ENCODE results near the gene GJB2.

Gene GJB2

DNA sequence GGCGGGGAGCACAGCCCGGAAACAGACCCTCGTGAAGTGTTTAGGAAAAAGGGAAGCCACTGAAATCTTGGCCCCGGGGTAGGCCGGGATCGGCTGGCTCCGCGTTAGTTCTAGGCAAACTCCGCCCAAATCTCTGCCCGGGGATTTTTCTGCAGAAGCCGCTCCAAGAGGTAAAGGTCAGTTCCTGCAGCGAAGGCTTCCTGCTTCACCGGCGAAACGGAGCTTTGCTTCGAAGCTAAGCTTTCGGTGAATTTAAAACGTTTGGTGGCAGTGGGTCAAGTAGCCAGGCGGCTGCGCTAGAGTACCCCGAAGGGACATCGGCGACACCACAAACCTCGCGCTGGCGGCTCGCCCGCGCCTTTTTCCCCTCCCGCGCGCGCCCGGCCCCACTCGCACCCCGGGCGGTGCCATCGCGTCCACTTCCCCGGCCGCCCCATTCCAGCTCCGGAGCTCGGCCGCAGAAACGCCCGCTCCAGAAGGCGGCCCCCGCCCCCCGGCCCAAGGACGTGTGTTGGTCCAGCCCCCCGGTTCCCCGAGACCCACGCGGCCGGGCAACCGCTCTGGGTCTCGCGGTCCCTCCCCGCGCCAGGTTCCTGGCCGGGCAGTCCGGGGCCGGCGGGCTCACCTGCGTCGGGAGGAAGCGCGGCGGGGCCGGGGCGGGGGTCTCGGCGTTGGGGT lies 441 bp downstream of the GJB2 start:
- DNase-seq (ENCODE audit: low read depth): no peak

DNA sequence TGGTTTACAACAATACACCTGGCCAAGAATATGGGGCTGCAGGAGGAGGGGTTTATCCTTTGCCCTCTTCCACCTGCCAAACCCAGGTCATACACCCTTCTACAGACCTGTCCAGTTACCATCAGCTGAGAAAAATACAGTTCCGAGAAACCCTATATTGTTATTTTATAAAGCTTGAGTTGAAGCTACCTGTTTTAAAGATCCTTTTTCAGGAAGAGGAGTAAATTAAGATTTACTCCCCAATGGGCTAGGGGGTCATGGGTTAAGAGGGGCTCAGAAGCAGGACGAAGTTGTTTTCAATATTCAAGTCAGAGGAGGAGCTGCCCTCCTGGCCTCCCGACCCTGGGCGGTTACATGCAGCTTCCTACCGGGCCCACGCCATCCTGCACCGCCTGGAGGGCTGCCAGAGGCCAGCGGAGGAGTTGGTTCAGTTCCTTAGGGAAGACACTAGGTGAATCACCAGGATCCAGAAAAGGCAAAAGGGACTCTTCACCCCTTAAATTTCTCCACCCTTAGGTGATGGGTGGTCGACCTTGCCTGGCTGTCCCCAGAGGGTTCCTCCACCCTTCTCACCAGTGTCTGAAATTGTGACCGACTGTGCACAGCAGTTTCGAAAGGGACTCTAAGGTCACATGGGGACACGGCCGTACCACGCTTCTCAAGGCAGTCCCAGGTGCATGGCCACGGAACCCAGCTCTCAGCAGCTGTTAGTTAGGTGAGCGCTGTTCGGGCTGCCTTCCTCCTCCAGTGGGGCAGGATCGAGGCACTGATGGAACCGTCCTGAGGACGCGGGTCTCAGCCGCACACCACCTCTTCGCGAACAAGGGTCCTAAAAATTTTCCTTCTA lies 1.2 kb downstream of the GJB2 start:
- DNase-seq (ENCODE audit: low read depth): no peak

DNA sequence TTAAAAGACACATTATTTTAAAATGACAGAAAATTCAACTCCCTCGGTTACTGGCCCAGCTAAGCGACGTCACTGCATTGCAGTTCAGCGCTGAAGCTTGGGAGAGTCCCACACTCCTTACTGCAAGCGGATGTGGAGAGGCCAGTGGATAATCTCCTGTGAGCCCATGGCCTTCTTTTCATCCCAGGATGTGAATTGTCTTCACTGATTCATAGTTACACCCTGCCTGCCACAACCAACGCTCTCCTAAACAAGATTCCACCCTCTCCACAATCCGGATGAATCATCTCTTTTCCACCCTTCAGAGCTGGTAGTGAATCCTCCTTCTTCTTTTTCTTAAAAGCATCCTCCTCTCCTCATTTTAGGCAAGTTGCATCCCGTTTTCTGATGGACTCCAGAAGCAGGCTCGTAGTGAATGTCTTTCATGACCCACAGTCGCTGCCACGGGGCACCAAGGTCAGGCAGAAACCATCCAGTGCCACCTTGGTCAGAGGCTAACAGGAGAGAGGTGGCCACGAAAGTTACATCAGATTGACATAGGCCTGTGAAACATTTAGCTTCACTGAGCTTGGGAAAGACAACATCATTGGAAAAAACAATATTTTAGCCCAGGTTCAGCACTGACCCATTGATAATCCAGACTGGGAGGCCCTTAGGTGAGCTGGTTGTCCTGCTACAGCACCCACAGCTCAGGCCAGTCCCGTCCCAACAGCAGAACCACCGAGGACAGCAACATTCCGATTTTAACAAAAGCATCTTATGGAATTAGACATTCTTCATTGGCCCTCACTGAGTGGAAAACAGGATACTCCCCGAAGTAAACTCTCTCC lies 2.0 kb downstream of the GJB2 start:
- no peak for DNase-seq (ENCODE audit: low read depth)

DNA sequence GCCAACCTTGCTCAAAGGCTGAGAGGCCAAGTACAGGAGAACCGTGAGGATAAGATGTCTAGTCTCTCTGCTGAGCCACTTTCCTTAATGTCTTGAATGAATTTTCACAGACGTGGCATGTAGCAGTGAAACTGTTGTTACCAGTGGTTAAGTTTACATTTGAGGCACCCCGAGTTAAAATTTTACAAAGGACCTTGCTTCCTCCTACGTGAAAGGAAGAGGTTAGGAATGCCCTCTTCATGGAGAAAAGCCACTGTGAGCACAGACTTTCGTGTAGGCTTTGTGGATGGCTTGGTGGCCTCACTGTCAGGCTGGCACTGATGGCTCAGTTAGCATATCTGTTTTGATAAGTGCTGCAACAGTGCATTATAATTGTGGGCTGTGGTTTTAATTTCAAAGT lies 2.7 kb downstream of the GJB2 start:
- DNase-seq (ENCODE audit: low read depth): no peak

DNA sequence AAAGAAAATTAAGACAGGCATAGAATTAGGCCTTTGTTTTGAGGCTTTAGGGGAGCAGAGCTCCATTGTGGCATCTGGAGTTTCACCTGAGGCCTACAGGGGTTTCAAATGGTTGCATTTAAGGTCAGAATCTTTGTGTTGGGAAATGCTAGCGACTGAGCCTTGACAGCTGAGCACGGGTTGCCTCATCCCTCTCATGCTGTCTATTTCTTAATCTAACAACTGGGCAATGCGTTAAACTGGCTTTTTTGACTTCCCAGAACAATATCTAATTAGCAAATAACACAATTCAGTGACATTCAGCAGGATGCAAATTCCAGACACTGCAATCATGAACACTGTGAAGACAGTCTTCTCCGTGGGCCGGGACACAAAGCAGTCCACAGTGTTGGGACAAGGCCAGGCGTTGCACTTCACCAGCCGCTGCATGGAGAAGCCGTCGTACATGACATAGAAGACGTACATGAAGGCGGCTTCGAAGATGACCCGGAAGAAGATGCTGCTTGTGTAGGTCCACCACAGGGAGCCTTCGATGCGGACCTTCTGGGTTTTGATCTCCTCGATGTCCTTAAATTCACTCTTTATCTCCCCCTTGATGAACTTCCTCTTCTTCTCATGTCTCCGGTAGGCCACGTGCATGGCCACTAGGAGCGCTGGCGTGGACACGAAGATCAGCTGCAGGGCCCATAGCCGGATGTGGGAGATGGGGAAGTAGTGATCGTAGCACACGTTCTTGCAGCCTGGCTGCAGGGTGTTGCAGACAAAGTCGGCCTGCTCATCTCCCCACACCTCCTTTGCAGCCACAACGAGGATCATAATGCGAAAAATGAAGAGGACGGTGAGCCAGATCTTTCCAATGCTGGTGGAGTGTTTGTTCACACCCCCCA lies 3.8 kb downstream of the GJB2 start:
- no peak for DNase-seq (ENCODE audit: low read depth)

DNA sequence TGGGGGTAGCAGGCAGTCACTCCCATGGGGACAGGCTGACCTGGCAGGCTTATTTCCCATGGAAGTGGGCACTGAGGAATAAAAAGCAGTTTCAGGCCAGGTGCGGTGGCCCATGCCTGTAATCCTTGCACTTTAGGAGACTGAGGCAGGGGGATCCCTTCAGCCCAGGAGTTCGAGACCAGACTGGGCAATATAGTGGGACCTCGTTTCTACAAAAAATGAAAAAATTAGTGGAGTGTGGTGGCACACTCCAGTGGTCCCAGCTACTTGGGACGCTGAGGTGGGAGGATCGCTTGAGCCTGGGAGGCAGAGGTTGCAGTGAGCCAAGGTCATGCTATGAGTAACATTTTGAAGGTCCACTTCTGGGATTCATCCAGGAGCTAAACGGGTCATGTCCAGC lies 6.0 kb downstream of the GJB2 start:
- no peak for DNase-seq (ENCODE audit: low read depth)

DNA sequence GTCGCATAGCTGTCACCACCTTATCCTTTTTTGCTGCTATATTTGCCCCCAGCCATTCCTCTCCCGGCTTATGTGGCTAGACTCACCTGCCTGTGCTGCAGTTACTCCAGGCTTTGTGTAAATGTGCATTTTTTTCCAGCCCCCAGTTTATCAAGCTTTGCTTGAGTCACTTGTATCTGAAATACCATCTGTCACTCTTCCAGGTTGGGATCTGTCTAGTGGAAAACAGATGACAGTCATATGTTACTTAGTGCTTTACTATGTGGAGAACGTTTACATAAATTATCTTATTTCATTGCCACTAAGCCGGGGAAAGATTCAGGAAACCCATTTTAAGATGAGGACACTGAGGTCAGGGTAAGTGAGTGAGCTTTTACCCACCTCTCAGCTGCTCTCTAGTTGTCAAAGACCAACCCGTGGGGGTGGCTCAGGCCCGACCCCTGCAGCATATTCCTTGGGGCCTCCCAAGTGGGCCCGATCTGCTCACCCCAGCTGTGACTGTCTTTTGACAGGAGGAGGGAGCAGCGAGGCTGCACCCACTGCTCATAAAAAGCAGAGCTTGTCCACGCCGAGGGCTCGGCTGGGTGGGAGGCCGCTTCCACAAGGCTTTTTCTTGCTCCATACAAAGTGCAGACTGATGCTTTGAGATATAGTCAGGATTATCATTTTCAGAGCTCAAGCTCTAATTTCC lies 7.2 kb downstream of the GJB2 start:
- DNase-seq (ENCODE audit: low read depth): no peak

DNA sequence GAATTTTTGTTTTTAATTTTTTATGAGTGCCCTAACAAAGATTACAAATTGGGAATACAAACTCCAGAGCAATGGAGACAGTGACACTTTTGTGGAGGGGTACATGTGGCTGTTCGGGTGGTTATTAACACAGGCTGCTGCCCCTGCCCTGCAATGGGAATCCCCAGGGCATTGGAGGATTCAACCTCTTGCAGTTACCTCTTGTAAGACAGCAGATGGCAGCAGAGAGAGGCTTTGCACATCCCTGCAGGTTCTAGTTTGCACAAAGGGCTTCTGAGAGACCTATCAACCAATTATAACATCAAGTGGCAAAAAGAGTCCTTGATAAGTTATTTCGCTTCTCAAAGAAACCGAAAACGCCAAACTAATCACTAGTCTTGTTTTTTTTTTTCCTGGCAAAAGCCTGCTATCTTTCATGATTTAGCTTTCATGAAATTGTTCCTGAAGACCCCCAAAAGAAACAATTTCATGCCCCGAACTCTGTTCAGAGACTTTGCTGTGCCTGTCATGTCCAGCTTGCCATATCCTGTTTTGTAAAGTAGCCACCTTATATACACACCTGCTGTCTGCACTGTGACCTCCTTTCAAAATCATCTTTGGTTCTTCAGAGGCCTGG lies 10.4 kb downstream of the GJB2 start:
- DNase-seq (ENCODE audit: low read depth): no peak

DNA sequence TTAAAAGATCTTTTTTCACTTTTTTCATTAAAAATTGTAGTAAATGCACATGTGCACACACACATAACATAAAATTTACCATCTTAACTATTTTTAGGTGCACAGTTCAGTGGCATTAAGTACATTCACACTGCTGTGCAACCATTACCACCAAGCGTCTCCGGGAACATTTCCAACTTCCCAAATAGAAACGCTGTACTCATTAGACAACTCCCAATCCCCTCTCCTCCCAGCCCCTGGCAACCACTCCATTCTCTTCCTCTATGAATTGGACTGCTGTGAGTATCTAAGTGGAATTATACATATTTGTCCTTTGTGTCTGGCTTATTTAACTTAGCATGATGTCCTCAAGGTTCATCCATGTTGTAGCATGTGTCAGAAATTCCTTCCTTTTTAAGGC lies 11.6 kb downstream of the GJB2 start:
- DNase-seq (ENCODE audit: low read depth): no peak

DNA sequence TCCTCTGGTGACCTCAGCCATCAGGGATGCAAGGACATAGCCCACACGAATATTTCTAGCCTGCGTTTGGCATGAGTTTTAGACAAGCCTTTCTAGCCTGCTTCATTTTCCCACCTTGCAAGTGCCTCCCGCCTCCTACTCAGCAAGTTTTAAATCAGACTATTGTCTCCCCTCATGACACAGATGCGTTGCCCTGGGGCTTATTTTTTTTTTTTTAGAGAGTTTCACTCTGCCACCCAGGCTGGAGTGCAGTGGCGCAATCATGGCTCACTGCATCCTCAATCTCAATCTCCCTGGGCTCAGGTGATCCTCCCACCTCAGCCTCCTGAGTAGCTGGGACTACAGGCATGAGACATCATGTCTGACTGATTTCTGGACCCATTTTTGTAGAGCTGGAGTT lies 14.6 kb downstream of the GJB2 start:
- no peak for DNase-seq (ENCODE audit: low read depth)

DNA sequence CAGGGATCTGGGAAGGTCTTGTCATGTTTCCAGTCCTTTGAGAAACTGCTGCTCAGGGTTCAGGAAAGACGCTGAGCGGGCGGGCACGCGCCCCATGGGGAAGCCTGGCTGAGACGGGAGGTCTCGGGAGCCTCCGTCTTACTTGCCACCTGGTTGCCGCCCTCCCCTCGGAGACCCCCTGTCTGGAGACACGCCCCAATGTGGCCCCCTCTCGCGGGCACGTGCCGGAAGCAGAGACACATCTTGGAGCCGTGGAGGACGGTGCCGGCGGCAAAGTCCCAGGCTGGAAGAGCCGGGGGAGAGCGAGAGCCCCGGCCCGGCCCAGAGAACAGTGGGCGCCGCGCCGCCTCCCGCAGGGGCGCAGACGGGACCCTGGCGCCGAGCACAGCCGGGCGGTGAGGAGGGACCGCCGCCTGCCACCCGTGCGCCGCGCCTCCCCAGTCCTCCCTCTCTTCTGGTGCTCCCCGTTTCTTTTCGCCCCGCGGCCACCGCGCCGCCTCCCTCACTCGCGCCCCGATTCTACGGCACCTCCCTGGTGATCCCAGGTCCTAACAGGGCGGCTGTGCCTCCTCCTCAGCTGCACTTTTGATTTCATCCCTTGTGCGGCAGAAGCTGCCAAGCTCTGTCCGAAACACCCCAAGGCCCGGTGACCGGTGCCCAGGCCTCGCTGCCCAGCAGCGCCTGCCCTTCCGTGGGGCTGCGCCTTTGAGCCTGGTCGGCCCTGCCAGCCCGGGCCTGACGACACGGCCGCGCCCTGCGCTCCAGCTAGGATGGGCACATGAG lies 15.5 kb downstream of the GJB2 start:
- DNase-seq (ENCODE audit: low read depth): no peak

DNA sequence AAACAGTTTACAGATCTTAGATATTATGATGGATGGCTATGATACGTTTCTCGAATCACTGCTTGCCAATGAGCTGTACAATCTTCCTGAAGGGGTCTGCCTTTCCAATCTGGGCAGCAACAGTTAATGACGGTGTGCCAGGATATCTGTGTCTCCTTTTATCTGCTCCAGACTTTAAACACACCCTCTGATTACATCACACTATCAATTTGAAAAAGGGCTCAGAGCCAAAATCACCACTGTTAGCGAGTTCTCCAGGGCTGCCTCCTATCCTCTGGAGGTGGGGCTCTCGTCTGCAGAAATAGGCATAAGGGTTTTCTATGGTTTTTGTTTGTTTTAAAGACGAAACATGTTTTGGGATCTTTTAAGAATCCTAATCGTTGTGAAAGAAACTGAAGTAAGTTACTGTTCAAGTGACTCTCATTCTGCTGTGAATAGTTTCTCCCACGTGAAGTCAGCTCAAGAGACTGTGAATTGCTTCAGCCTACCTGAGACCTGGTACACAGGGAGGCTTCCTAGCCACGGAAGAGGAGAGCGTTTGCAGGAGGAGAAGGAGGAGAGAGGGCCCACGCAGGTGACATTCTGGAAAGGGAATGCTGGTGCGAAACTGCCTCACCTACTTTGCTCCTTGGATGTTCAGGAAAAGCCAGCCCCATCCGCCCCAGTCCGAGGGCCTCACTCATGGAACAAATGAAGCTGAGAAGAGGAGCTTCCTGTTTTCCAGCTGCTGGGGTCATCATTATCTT lies 16.7 kb downstream of the GJB2 start:
- no peak for DNase-seq (ENCODE audit: low read depth)

DNA sequence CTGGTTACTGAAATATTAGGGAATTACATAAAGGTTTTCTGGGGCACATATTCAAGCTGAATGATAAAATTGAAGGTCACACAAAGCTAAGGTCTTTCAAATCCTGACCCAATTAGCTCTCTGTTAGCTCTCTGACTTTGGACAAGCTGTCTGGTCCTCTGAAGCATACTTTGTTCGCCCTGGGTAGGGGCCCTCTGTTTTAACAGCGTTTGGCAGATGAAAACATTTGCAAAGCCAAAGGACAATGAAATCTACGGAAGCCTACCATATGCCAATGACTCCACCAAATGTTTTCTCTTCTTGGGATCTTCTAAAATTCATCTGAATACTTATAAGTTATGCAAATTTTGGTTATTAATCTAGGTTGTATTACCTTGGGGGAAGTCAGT lies 17.3 kb downstream of the GJB2 start:
- DNase-seq (ENCODE audit: low read depth): no peak

DNA sequence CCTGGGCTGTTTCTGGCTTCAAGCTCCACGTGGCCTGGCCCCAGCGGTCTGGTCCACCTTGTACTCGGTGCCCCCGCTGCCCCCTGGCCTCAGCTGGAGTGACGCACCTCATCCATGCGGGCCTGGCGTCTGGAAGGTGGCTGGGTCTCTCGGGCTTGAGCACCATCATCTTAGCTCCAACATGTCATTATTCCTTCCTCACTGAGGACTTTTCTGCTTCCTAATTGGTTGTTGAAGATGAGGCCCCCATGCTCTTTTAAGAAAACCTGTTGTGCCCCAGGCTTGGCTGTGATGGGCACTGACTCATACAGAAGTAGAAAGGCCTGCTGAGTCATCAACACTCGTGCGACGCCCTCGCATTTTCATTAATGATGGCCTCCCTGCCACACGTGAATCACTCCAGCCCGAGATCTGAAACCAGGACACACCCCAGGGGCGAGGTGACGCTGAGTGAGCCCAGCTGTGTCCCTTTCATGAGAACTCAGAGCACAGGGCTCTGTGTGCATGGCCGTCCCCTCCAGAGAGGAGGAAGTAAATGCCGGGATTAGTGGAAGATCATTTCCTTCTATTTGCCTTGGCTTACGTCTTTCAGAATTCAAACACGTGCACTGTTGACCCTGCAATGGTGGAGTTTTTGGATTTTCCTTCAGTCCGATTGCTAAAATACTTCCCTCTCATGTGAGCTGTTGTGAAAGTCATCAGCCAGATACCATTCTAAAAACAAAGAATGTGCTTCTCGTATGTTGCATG lies 17.9 kb downstream of the GJB2 start:
- DNase-seq (ENCODE audit: low read depth): peak; percentile 74

DNA sequence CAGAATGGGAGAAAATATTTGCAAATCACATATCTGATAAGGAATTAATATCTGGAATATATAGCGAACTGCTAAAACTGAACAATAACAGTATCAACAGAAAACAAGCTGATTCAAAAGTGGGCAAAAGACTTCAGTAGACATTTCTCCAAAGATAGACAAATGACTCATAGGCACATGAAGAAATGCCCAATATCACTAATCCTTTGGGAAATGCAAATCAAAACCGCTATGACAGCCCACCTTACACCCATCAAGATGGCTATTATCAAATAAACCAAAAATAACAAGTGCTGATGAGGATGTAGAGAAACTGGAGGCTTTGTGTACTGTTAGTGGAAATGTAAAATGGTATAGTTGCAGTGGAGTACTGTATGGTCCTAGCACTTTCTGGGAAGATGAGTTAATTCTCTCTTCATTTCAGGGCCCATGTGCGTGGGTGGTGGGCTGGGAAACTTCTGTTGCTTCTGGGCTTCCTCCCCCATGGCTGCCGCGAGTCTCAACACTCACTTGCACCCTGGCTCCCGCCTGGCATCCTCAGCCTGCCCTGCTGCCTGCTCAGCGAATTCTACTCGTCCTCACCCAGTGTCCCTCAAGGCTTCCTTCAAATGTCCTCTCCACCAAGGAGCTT lies 19.5 kb downstream of the GJB2 start:
- DNase-seq (ENCODE audit: low read depth): no peak

DNA sequence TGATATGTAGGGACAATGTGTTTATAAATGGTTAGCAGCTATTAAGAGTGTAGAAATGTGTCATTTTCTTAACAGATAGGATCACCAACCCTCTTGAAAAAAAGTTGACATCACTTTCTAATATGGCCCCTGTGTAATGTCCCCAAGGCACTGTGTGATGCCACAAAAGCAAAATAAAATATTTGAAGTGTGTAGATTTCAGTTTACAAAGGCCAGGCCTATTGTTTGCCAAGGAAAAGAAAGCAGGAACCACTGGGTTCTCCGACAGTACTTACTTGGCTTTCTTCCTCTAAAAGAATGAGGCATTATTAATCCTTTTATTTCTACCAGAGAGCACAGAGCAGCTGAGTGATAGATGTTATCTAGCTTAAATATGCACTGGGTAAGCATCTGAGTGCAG lies 21.4 kb downstream of the GJB2 start:
- no peak for DNase-seq (ENCODE audit: low read depth)

DNA sequence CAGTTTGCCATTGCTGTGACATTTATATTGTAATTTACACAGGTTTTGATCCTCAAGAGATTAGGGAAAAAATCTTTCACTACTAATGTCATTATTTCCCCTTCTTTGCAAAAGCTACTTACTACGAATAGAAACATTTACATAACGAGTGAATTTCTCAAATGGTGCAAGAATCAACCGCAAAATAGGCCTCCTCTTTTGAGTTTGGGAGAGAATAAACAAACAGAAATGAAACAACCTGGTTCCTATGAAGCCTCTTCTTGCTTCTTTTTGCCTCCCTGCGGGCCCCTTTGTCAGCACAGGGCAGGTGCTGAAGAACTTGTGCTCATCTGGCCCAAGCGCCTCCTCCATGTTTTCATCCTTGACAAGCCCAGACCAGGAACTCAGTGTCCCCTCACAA lies 21.8 kb downstream of the GJB2 start:
- no peak for DNase-seq (ENCODE audit: low read depth)

DNA sequence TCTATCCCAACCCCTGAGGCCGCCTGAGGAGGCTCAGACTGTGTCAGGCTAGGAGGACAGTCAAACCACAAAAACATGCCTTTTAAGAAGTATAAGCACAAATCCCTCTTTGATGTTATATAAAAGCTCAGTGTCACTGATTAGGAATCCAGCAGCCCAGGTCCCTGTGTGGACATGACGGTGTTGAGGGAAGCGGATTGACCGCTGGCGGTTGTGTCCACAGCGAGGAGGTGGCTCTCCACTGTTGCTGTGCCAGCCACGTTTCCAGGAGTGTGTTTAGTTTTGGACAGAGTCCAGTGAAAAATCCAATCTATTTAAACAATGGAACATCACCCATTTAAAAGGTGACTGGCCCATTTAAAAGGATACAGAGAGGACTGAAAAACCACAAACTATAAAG lies 24.3 kb downstream of the GJB2 start:
- DNase-seq (ENCODE audit: low read depth): no peak
